Purkinje cell (primary cell): ENCODE data around the gene HNRNPLL. TPM values are rescaled to one million over a fixed set of nuclear protein-coding genes. Genes with fewer than 3 reads are reported as not detected.

Experiments
- polyA plus RNA-seq: library from polyadenylated mRNA; unstranded; fragments of >200 nt; fragmentation: Nextera tagmentation; gene quantifications from 2 replicates; pipeline ENCODE4 v1.2.1, GENCODE V29; 2014

The HNRNPLL gene
- 37.1 and 51.2 TPM in 2 replicates for polyA plus RNA-seq

GRCh38 chr2:38602732-38603401 lies at the start of gene HNRNPLL:
Gene HNRNPLL (minus strand): TSS chr2:38602928. CDS start chr2:38602626, 302 bp downstream.

Other genes starting within 250 kb of the HNRNPLL start
- 839 and 872 TPM in 2 replicates for gene ATL2, start 225.7 kb downstream of the HNRNPLL start, polyA plus RNA-seq
- gene GALM, start 63.2 kb upstream of the HNRNPLL start, polyA plus RNA-seq, result 1.4 and 3.7 TPM in 2 replicates
- 71.0 and 124 TPM in 2 replicates for gene SRSF7, start 148.4 kb upstream of the HNRNPLL start, polyA plus RNA-seq
- gene GEMIN6, start 175.3 kb upstream of the HNRNPLL start, polyA plus RNA-seq, result 27.7 and 28.3 TPM in 2 replicates